LNCAP (cell line): Measurements from ENCODE around the gene ADAM15.

ENCODE experiments used
- TF ChIP-seq, protein P1 (sequence below): fragments of 450-650 bp; IDR thresholded peaks from 2 replicates; pipeline ENCODE4 v1.5.1; 2017; ENCODE audit warnings: mild to moderate bottlenecking

The ADAM15 gene

DNA sequence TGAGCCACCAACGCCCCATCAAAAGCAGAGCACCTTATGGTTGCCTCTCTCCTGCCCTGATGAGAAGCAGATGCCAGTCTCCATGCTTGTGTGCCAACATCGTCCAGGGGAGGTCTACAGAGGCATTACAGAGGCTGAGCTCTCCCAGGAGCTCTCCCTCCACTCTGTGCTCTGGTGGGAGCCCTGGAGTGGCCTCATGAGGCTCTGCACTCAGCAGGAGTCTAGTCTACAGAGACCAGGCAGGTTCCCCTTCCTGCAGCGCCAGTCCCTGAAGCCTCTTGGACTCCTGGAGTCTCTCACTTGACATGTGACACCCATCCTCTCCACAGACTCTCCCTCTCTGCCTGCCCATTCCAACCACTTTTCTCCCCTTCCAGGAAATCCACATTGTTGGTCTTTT lies 14.1 kb upstream of the ADAM15 start:
- TF ChIP-seq, protein P1, sequence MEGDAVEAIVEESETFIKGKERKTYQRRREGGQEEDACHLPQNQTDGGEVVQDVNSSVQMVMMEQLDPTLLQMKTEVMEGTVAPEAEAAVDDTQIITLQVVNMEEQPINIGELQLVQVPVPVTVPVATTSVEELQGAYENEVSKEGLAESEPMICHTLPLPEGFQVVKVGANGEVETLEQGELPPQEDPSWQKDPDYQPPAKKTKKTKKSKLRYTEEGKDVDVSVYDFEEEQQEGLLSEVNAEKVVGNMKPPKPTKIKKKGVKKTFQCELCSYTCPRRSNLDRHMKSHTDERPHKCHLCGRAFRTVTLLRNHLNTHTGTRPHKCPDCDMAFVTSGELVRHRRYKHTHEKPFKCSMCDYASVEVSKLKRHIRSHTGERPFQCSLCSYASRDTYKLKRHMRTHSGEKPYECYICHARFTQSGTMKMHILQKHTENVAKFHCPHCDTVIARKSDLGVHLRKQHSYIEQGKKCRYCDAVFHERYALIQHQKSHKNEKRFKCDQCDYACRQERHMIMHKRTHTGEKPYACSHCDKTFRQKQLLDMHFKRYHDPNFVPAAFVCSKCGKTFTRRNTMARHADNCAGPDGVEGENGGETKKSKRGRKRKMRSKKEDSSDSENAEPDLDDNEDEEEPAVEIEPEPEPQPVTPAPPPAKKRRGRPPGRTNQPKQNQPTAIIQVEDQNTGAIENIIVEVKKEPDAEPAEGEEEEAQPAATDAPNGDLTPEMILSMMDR = no peak

DNA sequence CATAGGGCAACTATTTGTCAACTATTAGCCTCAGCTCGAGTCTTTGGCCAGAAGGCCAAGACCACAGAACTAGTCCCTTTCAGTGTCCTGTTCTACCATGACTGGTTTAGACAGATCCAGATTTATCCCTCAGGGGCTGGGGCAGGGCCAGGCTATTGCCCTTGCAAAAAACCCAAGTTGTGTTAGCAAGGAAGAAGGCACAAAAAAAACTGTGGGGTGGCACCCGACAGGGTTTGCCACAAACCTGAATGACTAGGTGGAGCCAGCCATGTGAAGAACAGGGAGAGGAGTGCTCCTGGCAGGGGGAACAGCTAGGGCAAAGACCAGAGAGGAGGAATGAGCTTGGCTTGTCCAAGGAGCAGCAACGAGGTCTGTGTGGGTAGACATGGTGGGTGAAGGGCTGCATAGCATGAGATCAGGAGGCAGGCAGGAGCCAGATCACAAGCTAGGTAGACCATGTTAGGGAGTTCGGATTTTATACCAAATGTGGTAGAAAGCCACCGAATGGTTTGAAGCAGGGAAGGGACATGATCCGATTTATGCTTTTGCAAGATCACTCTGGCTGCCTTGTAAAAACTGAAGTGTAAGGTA lies 13.2 kb upstream of the ADAM15 start:
- TF ChIP-seq, protein P1 = no peak

DNA sequence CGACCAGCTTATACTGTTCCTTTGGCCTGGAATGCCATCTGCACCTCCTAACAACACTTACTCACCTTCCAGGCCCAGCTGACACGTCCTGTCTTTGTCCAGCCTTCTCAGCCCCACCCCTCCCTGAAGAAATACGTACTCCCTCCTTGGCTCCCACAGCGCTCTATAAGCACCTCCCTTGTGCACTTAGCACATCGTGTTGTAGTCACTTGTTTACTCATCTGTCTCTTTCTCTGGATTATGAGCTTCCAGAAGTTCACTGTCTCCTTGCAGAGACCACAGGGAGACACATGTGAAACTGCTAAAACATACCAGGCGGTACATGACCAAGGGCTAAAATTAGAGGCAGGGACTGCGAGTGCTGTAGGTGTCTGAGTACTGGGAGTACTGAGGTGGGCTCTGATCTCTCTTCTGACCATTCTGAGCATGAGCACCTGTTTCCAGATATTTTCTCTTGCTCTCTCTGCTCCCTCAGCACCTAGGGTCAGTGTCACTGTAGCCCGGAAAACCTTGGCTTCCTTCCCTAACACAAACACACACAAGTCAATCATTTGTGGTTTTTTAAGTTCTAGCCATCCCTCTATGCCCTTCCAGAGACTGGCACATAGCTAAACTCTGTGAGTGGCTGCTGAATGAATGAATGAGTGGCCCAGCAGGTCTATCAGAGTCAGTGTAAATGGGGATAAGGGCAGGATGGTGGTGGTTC lies 12.4 kb upstream of the ADAM15 start:
- TF ChIP-seq, protein P1 = no peak

DNA sequence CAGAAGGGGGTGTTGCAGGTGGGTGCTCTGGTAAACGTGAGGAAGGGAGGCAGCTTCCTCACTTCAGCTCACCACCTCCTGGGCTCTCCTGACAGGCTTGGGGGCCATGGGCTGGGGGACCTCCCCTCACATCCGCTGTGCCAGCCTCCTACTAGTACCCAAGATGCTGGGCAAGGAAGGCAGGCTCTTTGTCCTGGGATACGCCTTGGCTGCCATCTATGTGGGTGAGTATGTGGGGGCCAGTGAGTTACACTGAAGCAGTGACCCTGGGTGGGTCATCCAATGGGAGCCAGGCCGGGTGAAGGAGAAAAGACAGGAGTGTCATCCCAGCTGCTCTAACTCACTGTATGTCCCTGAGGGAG lies 11.8 kb upstream of the ADAM15 start:
- TF ChIP-seq, protein P1 = no peak

DNA sequence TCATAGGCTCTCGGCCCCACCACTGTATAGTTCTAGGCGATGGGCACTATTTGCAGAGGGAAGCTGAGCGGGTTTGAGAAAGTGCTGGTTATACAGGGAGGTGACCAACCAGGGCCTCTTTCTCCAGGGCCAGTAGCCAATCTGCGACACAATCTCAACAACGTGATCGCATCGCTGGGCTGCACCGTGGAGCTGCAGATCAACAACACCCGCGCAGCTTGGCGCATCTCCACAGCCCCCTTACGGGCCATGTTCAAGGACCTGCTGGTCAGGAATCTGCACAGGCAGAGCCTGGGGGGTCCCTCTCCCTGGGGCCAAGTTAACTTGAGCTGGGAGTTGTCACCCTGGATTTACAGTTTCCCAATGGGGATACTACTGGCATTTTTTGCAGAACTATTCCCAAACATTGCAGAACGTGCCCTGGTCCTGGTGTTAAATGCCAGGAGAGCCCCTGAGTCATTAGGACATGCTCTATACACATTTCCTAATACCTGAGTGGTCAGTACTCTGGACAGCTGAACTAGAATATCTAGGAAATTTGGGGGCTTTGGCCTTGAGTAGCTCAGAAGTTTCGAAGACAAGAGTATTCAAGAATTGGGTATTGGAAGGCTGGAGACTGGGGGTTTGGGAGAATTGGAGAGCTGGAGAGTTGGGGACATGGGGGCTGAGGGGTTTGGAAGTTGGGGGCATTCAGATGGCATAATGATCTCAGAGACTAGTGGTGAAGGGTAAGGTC lies 10.6 kb upstream of the ADAM15 start:
- TF ChIP-seq, protein P1 = no peak

DNA sequence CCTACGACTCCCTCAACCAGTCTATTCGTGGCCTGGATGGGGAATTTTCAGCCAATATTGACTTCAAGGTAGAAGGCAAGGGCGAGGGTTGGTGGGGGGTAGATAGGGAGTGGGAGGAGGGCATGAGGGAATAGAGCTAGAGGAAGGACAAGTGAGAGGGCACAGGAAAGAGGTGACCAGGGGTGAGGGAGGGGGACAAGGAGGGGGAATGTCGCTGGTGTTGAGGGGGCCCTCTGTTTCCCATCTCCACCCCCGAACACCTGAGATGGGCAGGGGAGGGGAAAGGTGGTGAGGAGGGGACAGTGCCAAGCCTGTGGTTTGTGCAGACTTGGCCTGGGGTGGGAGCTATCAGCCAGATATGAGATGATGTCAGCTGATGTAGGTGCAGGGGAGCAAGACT lies 8.3 kb upstream of the ADAM15 start:
- TF ChIP-seq, protein P1 = no peak

DNA sequence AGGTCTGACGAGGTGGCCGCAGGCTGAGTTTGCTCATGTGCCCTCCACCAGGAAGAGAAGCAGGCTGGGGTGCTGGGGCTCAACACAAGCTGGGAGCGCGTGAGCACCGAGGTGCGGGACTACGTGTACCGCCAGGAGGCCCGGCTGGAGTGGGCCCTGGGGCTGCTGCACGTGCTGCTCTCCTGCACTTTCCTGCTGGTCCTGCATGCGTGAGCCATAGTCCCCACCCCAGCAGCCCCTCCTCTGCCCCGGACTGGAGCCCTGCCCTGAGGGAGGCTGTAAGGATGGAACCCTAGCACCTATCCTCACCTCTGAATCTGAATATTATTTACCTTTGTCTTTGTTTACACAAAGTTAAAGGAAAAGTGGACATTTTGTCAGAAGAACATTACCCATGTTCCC lies 7.8 kb upstream of the ADAM15 start:
- TF ChIP-seq, protein P1 = no peak
